GM06990 (cell line): ENCODE measurements around the gene FTCD.
"Not testable (repeated sequence)": the region's sequence is repeated elsewhere in the genome, so short reads cannot be mapped to it uniquely, and the experiment has no call there.

Source experiments
- DNase-seq: peaks from one replicate; pipeline ENCODE4 v3.0.0-alpha.2; 2011; ENCODE audit not compliant: insufficient read length; ENCODE audit errors: extremely low read depth
- H3K27me3 ChIP-seq: replicated peaks from 2 replicates; pipeline ENCODE4 v1.6.0; 2011; ENCODE audit warnings: low read length; ENCODE audit not compliant: control insufficient read depth, insufficient read depth
- H3K36me3 ChIP-seq: 2 replicates; pipeline ENCODE4 v1.5.1; 2011; ENCODE audit warnings: low read length; ENCODE audit not compliant: control insufficient read depth, insufficient read depth
- H3K4me3 ChIP-seq: replicated peaks from 2 replicates; pipeline ENCODE4 v1.5.1; 2011; ENCODE audit warnings: low read depth, mild to moderate bottlenecking, control low read depth, low read length
- CTCF ChIP-seq: IDR thresholded peaks from 2 replicates; pipeline ENCODE4 v1.5.1; 2011; ENCODE audit warnings: low read length, control low read depth, mild to moderate bottlenecking, inconsistent platforms; ENCODE audit not compliant: insufficient read depth, poor library complexity, severe bottlenecking

Gene FTCD

GRCh38 chr21:46108827-46109312, 46.5 kb downstream of the FTCD start:
- H3K36me3 ChIP-seq: no peaks in the 10 kb centered on the region
- no peak for TF ChIP-seq CTCF
- DNase-seq: no peak
- H3K27me3 ChIP-seq: no peaks in the 10 kb centered on the region
- H3K4me3 ChIP-seq: no peak overlapping the region

- not testable (repeated sequence) for DNase-seq, H3K4me3 ChIP-seq, H3K36me3 ChIP-seq, H3K27me3 ChIP-seq
These were observed 48.0 kb downstream of the FTCD start for GRCh38 chr21:46107376-46107775.

DNA sequence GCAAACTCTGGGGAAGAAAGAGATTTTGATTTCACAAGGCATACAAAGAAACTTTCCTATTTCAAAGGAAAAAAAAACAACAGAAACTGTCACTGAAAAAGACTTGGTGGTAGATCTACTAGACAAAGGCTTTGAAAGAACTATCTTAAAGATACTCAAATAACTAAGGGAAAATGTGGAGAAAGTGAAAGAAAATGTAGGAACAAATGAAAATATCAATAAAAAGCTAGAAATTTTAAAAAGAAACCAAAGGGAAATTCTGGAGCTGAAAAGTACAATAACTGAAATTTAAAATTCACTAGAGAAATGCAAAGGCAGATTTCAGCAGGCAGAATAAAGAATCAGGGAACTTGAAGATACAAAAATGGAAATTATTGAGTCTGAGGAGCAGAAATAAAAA, 51.3 kb downstream of the FTCD start:
- Histone ChIP-seq H3K4me3 (no peak overlapping the region), H3K27me3 (no peaks in the 10 kb centered on the region), H3K36me3 (no peaks in the 10 kb centered on the region)
- no peak for TF ChIP-seq CTCF
- no peak for DNase-seq

GRCh38 chr21:46100906-46101305, 54.5 kb downstream of the FTCD start:
- TF ChIP-seq CTCF: no peak
- Histone ChIP-seq H3K36me3 (no peaks in the 10 kb centered on the region), H3K4me3 (no peak overlapping the region), H3K27me3 (no peaks in the 10 kb centered on the region)
- no peak for DNase-seq

DNA sequence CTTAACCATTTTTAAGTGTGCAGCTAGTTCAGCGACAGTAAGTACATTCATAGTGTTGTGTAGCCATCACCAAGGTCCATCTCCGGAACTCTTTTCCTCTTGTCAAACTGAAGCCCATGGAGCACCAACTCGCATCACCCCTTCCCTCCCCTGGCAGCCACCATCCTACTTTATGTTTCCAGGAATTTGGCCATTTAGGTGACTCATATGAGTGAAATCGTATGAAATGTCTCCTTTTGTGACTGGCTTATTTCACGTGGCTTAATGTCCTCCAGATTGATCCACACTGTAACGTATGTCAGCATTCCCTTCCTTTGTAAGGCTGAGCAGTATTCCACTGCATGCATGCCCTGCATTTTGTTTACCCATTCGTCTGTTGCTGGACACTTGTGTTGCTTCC, 55.0 kb downstream of the FTCD start:
- no peak for DNase-seq
- Histone ChIP-seq H3K27me3 (no peaks in the 10 kb centered on the region), H3K4me3 (no peak overlapping the region), H3K36me3 (no peaks in the 10 kb centered on the region)
- no peak for TF ChIP-seq CTCF

DNA sequence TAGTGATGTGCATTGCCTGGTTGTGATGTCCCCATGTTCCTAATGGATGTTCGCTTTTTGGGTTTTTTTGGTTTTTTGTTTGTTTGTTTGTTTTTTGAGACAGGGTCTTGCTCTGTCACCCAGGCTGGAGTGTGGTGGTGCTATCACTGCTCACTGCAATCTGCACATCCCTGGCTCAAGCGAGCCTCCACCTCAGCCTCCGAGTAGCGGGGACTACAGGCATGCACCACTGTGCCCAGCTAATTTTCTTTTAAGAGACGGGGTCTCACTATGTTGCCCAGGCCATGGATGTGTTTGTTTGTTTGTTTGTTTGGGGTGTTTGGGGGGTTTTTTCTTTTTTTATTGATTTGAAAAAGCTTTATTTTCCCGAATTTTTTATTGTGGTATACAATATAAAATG, 55.4 kb downstream of the FTCD start:
- H3K4me3 ChIP-seq: no peak overlapping the region
- H3K27me3 ChIP-seq: no peaks in the 10 kb centered on the region
- no peaks in the 10 kb centered on the region for H3K36me3 ChIP-seq
- DNase-seq: no peak
- TF ChIP-seq CTCF: no peak
